ENCODE results near the gene TMED10.
A peak's percentile ranks its signal among the peaks of the same experiment; 100 is the strongest.
"Not testable (repeated sequence)": the region's sequence is repeated elsewhere in the genome, so short reads cannot be mapped to it uniquely, and the experiment has no call there.

The TMED10 gene

DNA sequence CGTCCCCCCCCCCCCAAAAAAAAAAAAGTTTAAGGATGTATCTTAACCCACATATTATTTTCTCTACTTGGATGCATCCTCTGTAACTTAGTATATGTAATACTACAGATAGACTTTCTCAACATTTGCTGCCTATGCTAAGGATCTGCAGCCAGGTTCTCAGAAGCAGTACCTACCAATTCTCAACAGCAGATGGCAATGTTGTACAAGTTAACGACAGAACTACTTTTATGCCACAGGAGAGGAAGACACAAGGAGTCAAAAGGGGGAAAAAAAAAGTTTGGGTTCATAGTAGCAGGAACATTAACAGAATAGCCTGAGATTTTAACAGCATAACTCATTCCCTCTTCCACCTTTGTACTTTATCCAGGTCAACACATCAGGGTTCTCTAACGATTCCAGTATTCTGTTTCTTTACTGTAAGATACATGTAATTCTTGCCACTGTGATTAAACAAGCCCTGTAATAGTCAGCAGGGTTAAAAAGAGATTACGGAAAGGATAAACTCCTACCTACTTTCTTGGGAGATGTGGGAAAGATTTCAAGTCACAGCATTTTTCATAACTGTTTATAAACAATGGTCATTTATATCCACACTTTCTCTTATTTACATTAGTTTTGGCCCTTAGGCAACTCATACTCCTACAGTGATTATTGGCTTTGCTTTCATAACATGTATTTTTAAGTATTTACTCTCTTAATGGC is 43.9 kb downstream of the TMED10 start:
- DNase-seq (ENCODE audit: extremely low read depth in 1 of 2, low read depth in 1 of 2) = peak in 1 of 2 donors; percentile 30

DNA sequence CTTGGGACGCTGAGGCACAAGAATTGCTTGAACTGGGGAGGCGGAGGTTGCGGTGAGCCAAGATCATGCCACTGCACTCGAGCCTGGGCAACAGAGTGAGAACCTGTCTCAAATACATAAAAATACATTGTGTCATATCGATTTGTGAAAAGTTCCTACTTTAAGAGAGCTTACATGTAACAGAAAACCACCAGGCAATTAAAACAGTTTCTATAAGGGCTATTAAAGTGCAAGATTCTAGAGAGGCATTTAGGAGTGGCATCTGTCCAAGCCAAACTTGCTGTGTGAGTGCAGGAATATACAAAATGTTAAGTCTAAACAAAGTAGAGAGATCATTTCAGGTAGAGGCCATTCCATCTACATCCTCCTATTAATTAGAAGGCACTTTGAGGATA is 47.8 kb downstream of the TMED10 start:
- no peak for DNase-seq (ENCODE audit: extremely low read depth in 1 of 2, low read depth in 1 of 2)

DNA sequence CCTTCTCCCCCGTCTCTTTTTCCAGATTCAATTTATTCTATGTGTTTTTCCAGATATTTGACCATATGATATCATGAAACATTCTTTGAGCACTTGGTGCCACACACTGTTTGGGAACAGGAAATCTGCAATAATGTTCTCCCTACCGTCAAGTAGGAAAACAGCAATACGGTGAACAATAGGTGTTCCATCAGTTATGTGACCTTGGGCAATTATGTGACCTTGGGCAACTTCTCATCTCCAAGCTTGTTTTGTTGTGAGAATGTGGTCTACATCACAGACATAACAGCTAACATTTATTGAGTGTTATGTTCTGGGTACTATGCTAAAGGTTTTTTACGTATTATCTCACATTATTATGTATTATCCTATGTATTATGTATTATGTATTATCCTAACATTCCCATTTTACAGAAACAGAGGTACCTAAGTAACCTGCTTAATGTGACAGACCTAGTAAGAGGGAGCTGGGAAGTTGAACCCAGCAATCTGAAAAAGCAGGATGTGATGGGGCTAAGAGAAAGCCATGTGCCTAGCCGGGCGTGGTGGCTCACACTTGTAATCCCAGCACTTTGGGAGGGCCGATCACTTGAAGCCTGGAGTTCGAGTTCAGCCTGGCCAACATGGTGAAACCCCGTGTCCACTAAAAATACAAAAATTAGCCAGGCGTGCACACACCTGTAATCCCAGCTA is 48.4 kb downstream of the TMED10 start:
- DNase-seq (ENCODE audit: extremely low read depth in 1 of 2, low read depth in 1 of 2) = no peak

DNA sequence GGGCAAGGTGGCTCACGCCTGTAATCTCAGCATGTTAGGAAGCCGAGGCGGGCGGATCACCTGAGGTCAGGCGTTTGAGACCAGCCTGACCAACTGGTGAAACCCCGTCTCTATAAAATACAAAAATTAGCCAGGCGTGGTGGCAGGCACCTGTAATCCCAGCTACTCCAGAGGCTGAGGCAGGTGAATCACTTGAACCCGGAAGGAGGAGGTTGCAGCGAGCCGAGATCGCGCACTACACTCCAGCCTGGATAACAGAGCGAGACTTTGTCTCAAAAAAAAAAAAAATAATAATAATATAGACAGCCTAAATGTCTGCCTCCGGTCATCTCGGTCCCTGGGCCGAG is 49.0 kb downstream of the TMED10 start:
- not testable (repeated sequence) for DNase-seq (ENCODE audit: extremely low read depth in 1 of 2, low read depth in 1 of 2)

DNA sequence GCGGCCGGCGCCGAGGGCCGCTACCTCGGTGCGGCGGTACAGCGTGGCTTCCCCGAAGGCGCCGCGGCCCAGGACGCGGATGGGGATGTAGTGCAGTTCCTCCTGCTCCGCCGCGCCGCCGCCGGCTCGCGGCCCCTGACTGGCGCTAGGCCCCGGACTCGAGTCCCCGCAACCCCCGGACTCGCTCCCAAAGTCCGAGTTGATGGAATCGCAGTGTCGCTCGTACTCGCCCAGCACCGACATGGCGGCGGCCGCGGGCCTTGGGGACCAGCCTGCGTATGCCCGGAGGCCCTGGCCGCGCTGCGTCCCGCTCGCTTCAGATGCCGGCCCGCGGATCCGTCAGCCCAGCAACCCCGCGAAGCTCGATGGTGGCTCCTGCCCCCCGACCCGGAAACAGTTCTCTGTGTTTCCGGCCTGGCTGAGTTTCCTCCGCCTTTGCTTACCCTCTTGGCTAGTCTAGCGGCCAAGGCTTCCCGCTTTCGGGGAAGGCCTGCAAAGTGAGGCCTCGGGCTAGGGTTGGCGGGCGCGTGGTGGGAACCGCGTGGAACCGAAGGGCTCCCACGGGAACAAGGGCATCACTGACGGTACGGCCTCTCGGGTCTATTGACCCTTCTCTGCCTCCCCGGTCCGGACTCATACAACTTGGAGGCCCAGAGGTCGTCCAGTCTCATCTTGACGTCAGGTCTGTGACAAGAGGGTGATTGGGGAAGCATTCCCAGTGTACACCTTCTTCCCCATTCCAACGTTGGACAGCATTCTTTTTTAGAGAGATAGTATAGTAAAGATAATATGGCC is 49.5 kb downstream of the TMED10 start, which contains the start of gene NEK9:
TSS of gene NEK9 (minus strand) at position 370 of the 795 bp plus-strand sequence. CDS start at position 243, 127 bp downstream.
- peak; percentile 65 to 81 for DNase-seq (ENCODE audit: extremely low read depth in 1 of 2, low read depth in 1 of 2)

DNA sequence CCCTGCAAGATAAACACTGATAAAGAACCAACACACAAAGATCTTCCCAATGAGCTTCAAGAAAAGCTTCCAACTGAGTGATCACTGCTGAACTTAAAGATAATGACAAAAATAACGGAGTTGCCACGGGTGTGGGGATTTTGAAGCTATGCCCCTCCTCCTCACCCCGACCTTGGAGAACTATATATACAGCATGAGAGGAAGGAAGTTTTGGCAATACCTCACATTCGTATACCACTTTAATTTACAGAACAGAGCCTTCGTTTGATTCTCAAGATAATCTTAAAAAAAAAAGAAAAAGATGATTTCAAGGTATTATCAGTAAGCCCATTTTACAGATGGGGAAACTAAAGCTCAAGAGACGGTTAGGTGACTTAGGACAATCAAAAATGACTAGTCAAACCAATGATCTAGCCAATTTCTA is 50.3 kb downstream of the TMED10 start:
- DNase-seq (ENCODE audit: extremely low read depth in 1 of 2, low read depth in 1 of 2) = no peak

DNA sequence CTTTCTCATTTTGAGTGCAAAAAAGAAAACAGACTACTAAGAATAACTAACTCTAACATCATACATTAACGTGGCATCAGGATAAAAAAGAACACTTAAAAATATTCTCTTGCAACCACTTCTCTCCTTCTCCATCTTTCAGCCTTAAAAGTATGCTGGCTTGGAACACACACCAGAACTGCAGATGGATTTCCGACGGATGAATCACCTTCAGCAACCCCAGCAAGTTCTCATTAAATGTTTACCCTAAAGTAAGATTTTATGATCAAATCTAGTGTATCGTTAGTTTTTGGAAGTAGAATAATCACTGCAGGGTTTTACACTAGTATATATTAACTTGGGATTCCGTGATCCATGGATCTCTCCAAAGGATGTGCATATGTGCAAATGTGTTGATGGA is 50.8 kb downstream of the TMED10 start:
- DNase-seq (ENCODE audit: extremely low read depth in 1 of 2, low read depth in 1 of 2) = no peak

DNA sequence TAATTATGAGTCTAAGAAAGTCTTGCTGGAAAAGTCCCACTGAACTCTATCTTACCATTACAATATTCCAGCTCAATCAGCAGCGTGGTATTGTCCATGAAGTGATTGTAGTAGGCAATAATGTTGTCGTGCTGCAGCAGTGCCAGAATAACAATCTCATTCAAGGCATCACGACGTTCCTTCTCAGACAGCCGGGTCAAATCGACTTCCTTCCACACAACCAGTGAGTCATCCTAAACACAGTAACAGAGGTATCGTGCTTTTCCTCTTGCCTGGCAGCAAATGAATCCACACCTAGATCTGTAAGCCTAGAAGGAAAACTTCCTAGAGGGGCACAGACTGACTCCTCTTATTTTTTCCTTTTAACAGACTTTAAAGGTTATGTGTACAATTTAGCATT is 52.4 kb downstream of the TMED10 start:
- no peak for DNase-seq (ENCODE audit: extremely low read depth in 1 of 2, low read depth in 1 of 2)

DNA sequence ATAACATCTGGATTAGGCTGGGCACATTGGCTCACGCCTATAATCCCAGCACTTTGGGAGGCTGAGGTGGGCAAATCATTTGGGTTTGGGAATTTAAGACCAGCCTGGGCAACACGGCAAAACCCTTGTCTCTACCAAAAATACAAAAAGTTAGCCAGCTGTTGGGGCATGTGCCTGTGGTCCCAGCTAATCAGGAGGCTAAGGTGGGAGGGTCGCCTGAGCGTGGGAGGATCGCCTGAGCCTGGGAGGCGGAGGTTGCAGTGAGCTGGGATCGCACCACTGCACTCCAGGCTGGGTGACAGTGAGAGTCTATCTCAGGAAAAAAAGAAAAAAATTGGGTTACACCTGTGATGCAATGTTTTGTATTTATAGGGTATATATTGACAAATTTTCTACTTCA is 54.9 kb downstream of the TMED10 start:
- DNase-seq (ENCODE audit: extremely low read depth in 1 of 2, low read depth in 1 of 2) = no peak

DNA sequence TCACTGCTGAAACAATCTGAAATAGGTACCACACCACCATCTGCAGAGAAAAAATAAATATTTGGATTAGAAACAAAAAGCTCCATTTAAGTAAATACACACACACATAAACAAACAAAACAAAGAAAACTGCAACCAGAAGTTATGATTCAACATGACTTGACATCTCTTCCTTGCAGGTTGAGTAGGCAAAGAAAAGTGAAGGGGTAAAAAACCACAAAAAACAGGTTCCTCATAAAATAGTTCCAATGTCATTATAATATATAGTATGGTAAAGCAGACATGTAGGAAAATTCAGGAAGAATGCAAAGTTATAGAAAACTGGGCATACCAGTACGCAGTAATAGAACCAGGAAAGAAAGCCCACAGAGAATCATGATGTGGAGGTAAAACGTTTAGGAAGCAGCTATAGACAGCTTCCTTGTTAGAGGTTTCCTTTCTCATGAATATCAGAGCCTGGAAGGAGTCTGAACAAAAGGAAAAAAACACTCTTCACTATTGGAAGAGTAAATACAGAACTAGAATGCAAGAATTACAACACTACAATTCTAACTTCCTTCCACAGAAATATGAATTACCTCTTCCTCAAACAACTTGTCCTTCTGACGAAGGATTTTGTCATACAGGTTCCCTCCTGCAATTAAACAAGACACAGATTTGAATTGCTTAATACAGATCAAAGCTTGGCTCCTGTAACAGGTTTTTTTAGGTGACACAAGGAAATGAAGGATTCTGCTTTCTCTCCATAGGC is 55.7 kb downstream of the TMED10 start:
- DNase-seq (ENCODE audit: extremely low read depth in 1 of 2, low read depth in 1 of 2) = no peak

DNA sequence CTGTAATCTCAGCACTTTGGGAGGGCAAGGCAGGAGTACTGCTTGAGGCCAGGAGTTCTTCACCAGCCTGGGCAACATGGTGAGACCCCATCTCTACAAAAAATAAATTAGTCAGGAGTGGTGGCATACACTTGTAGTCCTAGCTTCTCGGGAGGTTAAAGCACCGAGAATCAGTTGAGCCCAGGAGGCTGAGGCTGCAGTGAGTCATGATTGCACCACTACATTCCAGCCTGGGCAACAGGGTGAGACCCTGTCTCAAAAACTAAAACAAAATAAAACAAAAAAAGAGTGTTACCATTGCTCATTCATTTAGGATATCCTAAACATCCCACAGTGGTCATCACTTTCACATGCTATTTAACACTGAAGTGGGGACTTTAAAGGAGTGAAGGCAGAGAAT is 57.4 kb downstream of the TMED10 start:
- no peak for DNase-seq (ENCODE audit: extremely low read depth in 1 of 2, low read depth in 1 of 2)

DNA sequence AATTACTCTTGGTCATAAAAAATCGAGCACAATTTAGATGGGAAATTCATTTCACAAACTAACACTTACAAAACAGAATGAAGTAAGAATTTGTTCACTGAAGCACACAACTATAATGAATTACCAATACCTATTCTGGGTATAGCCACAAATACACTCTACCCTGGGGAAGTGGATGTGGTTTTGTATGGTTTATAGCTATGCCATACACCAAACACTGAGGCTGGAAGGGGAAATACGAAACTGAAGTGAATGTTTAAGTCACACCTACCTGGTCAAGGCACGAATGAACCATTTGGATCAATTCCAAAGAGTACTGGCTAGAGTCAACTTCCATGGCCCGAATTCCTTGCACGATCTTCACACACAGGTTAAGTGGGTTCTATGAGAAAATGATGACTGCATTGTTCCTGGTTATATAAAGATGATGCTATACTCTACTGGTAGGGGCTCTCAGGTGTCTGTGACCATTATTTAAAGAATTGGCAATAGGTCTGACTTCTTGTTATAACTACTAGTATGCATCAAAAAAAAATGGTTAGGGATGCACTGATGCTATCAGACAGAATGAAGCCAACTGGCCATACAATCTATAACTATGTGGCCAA is 62.4 kb downstream of the TMED10 start:
- no peak for DNase-seq (ENCODE audit: extremely low read depth in 1 of 2, low read depth in 1 of 2)

DNA sequence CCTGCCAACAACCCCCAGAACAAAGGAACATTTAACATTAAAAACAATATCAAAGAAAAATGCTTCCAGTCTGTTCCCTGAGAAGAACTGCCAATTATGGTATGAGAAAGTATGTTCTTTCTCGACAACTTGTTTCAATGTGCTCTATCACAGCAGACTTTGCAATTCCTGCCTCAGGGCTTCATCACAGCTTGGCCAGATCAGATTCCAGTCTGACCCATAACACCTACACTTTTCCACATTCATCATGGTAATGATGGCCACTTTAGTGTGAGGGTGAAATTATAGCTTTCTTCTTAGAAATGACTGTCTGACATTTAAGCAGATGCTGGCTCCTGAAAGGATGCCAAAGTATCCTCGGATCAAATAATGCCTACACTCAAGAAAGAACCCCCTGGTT is 66.5 kb downstream of the TMED10 start:
- no peak for DNase-seq (ENCODE audit: extremely low read depth in 1 of 2, low read depth in 1 of 2)

DNA sequence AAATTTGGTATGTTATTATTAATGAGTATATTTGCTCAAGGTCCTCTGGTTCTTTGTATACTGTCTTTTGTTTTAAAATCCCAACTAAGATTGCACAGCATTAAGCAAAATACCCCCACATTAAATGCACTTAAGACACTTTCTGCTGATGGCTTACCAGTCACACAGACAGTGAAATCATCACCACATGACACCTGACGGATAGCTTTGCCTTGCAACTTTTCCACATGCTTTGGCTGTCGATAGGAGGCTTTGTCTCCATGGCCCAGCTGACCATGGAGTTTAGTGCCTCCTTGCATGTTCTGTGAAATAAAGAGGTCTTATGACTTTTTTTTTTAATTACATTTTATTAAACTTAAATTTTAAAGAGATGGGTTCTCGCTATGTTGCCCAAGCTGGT is 69.2 kb downstream of the TMED10 start:
- DNase-seq (ENCODE audit: extremely low read depth in 1 of 2, low read depth in 1 of 2) = no peak

DNA sequence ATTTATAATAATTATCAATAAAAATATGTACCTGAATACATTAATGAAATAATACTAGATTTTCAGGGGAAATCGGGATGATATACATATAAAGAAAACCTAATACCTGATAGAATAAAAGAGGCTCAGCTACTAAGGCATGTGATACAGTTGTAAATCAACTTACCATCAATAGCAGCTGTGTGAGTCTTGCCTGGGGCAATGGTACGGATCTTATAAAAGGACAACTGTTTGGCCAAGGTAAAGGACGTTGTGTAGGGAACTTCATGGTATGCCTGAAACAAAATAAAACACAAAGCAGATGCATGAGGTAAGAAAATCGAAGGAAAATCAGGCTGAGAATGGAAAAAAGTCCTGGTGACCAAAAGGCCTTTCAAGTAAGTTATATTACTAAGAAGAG is 74.9 kb downstream of the TMED10 start:
- DNase-seq (ENCODE audit: extremely low read depth in 1 of 2, low read depth in 1 of 2) = no peak

DNA sequence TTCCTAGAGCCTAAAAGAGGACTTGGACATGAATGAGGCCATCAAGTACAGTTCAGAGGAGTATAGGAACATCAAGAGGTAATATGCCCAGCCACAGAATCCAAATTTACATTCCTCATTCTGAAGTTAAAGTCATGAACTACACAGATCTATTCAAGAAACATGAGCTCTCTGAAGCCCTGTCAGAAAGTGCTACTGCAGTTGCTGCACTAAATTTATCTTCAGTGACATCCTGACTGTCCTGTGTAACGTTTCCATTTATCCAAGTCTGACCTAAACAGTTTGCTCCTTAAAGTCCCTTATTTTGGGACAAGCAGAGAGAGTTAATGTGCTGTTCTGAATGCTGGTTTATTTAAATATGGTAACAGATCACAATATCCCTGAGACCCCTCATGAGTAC is 77.7 kb downstream of the TMED10 start:
- DNase-seq (ENCODE audit: extremely low read depth in 1 of 2, low read depth in 1 of 2) = no peak

DNA sequence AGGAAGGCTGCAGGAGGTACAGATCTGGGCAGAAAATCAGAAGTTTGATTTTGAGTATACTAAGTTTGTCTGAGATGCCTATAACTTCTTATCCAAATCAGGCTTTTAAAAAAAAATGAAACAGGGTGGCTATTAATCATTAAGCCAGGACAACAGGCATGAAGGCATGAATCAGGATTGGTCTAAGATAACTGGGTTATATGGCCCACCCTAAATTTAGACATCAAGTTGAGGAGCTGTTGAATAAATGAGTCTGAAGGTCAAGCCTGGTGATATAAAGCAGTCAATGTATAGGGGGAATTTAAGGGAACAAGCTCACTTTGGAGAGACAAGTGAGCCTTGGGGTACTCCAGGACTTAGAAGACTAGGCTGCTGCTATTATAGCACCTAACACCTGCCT is 78.2 kb downstream of the TMED10 start:
- DNase-seq (ENCODE audit: extremely low read depth in 1 of 2, low read depth in 1 of 2) = no peak

DNA sequence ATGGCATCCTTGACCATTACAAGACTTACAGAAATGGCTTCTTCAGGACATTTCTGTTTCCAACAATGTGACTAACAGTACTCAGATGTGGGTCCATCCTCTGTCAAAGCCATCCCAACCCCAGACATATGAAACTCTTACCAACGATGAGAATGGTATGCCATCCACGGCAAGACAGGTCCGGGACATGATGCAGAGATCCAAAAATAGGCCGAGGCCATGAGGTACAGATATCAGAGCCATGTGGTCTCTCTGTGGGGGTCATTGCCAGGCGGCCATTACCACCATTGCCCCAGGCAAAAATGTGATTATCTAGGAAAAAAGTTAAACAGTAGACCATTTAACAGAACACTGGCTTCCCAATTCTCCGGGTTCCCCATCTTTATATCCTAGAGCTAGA is 79.5 kb downstream of the TMED10 start:
- DNase-seq (ENCODE audit: extremely low read depth in 1 of 2, low read depth in 1 of 2) = no peak

DNA sequence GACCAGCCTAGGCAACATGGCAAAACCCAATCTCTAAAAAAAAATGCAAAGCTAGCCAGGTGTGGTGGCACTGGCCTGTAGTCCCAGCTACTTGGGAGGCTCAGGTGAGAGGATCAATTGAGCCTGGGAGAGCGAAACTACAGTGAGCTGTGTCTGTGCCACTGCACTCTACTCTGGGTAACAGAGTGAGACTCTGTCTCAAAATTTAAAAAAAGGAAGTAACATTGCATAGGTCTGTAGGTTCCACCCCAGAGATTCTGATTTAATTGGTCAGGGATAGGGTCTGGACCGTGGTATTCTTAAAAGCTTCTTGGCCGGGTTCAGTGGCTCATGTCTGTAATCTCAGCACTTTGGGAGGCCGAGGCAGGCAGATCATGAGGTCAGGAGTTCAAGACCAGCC is 80.7 kb downstream of the TMED10 start:
- DNase-seq (ENCODE audit: extremely low read depth in 1 of 2, low read depth in 1 of 2) = no peak

DNA sequence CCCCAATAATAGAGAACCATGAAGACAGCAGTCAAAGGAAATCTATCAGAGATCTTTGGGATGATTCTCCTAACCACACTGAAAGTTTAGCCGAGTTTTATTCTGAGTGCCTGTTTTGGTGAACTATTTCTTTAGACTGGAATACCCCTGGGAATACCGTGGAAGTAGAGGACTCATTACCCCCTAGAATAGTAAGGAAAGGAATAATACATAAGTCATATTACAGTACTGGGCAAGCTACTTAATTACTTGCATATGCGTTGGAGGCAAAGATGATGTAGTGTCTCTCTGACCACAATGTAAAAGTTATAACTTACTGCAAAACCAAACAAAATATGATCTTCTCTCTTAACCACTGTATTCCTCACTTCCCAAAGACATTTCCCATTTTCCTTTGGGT is 81.5 kb downstream of the TMED10 start:
- DNase-seq (ENCODE audit: extremely low read depth in 1 of 2, low read depth in 1 of 2) = no peak

DNA sequence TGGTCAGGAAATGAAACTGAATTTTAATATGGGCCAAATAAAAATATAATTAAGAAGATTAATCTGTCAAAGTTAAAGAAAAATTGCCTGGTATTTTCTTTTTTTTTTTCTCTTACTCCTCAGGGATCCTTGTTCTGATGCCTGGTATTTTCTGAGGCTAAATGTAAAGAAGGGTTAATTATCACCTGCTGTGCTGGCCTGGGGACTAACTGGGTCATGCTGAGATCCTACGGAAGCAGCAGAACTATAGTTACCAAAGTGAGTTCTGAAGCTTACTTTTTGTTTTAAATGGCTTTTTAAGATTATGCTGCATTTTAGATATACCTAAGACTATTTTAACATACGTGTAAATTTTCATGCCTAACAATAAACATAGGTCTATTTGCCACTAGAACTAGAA is 83.7 kb downstream of the TMED10 start:
- no peak for DNase-seq (ENCODE audit: extremely low read depth in 1 of 2, low read depth in 1 of 2)
